ENCODE measurements around the gene CA11.
"Not testable (repeated sequence)": the region's sequence is repeated elsewhere in the genome, so short reads cannot be mapped to it uniquely, and the experiment has no call there.

CA11 gene

DNA sequence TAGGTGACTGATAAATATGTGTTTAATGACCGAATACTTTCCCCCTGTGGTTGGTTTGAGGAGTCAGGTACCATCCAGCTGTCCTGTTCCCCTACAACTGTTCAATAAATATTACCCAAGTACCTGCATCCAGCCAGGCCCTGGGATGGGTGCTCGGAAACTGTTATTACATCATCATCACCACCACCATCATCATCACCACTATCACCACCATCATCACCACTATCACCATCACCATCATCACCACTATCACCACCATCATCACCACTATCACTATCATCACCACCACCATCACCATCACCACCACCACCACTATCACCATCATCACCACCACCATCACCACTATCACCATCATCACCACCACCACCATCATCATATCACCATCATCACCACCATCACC, 22.8 kb upstream of the CA11 start:
- DNase-seq = no peak

DNA sequence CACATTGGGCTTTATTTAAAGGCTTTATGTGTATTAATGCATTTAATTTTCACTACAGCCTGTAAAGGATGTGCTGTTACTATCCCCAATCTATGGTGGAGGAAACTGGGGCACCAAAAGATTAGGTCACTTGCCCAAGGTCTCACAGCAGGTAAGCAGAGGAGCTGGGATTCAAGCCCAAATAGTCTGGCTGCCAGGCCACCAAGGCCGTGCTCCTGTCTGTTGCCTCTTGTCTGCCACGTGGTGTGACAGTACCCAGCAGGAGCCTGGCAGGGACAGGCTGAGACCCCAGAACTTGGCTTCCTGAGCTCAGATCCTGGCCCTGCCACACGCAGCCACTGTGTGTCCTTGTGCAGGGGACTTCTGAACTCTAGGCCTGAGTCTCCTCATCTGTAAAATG, 22.3 kb upstream of the CA11 start:
- no peak for DNase-seq

DNA sequence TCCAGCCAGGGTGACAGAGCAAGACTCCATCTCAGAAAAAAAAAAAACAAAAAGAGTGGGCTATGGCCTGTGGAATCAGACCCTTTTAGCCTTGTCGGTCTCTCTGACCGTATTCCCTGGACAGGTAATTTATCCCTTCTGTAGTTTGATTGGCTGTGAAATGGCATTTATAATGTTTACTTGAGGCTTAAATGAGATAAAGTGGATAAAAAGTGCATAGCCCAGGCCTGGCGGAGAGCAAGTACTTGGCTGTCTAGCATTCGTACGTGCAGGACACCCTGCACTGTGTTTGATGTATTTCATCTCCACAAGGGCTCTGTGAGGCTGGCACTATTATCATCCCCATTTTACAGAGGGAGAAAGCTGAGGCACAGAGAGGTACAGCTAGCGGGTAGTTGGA, 19.8 kb upstream of the CA11 start:
- DNase-seq = no peak

DNA sequence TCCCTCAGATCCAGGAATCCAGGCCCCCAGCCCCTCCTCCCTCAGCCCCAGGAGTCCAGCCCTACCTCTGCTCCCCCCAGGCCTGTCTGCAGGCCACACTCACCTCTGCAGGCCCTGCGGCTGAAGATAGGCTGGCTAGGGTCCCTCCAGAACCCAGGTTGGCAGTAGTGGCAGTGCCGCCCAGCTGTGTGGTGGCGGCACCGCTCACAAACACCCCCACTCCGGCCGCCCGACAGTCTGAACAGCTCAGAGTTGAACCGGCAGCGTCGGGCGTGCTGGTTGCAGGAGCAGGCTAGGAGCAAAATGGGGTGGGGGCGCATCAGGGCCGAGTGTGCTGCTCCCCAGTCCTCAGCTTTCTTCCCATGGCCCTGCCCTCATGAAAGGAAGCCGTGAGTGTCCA, 18.5 kb upstream of the CA11 start:
- DNase-seq = no peak

DNA sequence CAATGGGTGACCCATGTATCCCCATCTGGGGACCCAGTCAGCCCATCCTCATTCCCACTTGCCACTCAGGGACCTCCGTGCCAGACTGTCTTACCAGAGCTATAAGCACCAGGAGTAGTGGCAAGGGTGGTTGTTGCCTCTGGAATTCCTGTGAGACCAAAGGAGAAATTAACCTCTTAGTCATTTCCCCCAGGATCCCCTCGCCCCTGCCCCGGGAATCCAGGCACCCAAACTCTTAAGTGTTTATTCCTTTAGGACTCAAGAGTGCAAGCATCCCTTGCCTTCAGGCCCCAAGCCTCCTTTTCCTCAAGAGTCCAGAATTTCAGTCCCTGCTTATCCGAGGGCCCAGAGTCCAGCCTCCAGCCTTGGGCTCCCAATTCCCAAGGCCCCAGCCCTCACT, 17.7 kb upstream of the CA11 start:
- no peak for DNase-seq

DNA sequence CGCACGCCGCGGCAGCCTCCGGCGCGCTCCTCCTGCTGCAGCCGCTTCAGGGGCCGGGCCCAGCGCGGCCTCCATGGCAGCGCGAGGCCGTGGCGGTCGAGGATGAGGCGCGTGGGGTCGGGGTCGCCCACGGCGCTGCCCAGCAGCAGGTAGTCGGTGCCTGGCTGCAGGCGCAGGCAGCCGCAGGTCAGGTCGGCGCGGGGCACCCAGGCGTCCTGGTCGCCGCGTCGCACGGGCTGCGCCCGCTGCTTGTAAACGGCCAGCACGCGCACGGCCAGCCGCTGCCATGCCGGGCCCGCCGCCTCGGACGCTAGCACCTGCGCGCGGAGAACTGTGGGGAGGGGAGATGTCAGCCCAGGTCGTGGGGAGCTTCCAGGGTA, 15.7 kb upstream of the CA11 start:
- no peak for DNase-seq

DNA sequence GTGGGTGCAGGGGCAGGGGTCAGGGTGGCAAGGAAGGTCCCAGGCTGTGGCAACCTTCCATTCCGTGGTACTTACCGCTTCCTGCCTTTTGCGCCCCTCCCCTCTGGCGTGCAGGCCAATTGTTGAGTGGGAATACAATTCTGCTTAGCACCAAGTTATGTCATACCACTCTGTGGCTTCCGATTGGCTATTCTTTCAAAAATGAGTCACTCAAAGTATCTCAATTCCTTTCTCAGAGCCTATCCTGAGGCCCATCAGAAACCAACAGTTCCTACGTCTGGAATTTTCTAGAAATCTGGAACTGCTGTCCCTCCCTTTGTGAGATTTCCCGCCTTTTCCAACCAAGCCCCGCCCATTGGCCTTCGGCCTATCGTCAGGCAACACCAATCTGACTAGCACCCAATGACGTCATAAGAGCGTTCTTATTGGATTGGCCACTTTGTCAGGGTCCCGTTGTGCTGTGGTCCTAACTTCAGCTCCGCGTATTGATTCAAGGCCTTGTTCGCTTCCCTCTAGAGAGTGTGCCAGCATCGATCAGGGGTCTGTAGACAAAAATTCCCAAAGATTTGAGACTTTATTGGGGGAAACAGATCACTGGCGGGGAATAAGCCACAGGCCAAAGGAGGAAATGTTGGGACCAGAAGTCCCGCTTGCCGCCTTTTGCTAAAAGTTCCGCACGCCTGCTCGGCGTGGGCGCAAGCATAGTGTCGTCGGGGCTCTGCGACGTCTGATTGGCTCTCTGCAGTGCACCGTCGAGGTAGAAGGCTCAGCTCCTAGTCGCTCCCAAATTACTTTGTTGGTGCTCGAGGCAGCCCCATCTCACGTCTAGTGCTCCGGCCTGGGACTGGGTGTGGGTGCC, 15.1 kb upstream of the CA11 start:
- peak; percentile 93 to 94 for DNase-seq

DNA sequence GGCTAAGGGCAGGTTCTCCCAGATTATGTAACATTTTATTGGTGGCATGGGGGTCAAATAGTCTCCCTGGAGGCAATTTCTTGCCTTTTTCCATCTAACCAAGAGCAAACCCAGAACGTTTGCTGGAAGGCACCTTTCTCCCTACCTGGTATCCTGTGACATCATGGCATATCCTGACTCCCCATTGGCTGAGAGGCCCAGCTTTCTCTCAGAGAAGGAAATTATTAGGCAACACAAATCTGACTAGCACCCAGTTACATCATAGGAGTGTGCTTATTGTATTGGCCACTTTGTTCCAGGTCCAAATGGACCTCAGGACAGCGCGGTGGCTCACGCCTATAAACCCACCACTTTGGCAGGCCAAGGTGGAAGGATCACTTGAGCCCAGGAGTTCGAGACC, 13.8 kb upstream of the CA11 start:
- DNase-seq = no peak

DNA sequence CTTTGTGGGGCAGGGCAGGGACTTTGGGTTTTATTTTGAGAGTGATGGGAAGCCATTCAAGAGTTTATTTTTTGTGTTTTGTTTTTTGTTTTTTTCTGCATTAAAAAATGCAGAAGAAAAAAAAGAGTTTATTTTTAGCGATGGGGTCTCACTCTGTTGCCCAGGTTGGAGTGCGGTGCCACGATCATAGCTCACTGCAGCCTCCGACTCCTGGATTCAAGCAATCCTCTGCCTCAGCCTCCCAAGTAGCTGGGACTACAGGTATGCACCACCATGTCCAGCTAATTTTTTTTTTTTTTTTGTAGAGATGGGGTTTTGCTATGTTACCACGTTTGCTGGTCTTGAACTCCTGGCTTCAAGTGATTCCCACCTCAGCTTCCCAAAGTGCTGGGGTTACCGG, 12.5 kb upstream of the CA11 start:
- DNase-seq = no peak

DNA sequence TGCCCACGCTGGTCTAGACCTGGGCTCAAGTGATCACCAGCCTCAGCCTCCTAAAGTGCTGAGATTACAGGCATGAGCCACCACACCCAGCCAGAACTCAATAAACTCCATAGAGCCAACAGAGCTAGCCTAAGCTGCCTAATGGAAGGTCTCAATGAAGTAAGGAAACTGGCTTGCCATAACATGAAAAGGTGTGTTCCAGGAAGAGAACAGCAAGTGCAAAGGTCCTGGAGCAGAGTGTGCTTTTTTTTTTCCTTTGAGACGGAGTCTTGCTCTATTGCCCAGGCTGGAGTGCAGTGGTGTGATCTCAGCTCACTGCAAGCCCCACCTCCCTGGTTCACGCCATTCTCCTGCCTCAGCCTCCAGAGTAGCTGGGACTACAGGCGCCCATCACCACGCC, 11.8 kb upstream of the CA11 start:
- DNase-seq = not testable (repeated sequence)

DNA sequence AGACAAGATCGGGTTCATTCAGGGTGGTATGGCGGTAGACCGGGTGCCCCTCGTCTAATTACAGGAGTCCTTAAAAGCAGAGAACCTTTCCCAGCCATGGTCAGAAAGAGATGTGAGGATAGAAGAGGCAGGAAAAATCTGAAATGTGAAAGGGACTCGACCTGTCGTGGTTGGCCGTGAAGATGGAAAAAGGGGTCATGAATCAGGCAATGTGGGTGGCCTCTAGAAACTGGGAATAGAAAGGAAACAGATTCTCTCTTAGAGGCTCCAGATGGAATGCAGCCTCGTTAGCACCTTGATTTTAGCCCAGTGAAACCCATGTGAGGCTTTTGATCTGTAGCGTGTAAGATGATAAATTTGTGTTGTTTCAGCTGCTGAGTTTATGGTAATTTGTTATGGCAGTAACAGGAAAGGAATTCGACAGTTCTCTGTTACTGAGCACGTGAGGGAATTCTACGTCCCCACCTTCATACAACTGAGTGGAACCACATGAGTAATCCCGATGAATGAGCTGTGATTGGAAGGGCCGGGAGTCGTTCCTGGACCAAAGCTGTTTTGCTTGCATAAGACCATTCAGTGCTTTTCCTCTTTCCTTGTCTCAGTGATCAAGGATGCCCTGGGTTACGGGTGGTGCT, 11.0 kb upstream of the CA11 start:
- DNase-seq = no peak

DNA sequence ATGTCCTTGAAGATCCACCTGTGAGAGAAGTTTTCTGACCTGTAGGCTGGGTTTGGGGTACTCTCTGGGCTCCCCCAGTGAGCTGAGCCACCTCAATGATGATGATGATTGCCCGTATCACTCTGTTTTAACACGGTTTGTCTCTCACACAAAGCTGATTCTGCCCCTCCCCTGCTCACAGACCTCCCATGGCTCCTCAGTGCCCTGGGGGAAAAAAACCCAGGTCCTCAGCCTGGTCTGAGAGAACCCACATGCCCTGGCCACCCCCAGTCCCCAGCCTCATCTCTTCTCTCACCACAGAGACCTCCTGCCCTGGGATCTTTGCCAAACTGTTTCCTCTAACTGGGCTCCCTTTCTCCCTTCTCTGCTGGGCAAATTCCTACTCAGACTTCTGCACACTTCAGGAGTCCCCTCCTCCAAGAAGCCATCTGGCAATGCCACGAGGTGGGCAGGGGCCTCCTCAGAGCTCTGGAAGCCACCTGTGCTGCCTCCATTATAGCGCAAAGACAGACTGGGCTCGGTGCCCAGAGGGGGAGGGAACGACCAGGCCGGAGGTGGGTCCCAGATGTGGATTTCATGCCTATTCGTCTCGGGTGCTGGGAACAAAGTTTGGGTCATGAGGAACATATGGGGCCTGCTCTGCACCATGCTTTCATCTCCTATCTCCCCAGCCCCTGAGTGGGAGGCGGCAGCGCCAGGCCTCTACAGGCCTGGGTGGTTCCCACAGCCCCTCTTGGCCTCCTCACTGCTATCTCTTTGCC, 8.5 kb upstream of the CA11 start:
- DNase-seq = peak; percentile 37 to 68

DNA sequence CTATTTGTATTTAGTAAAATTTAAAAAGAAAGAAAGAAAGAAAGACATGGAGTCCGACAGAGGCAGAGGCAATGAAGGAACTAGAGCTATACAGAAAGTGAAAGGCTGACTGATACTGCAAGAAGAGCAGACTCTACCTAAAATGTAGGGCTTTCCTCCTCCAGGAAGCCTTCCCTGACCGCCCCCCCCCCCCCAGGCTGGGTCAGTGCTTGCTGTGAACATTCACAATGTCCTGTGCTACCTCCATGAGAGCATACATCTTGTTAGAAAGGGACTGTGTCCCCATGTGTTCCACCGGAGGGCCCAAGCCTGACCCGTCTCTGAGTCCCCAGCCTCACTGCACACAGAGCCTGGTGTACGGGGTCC, 5.7 kb upstream of the CA11 start:
- DNase-seq = no peak

DNA sequence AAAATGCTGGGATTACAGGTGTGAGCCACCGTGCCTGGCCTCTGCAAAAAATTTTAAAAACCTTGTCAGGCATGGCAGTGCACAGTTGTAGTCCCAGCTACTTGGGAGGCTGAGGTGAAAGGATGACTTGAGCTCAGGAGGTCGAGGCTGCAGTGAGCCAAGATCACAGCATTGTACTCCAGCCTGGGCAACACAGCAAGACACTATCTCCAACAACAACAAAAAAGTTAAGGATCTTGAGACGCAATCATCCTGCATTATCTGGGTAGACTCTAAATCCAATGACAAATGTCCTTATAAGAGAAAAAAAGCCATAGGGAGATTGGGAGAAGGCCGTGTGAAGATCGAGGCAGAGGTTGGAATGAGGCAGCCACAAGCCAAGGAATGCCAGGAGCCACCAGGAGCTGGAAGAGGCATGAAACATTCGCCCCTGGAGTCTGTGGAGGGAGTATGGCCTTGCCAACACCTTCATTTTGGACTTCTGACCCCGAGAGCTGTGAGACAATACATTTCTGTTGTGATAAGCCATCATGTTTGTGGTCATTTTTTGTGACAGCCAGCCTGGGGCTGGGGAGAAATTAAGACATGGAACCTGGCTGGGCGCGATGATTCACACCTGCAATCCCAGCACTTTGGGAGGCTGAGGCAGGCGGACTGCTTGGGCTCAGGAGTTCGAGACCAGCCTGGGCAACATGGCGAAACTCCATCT, 5.1 kb upstream of the CA11 start:
- DNase-seq = no peak

DNA sequence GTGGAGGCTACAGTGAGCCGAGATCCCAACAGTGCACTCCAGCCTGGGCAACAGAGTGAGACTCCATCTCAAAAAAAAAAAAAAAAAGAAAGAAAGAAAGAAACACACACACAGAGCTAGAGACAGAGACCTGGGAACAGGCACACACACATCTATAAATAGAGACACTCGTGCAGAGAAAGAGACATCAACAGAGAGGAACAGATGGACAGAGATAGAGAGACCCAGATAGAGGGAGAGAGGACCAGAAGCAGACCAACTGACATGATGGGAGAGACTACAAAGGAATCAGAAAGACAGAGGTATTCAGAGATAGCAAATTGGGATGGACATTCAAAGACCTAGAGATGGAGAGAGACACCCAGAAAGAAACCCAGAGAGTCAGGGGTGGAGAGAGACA, 2.1 kb upstream of the CA11 start:
- no peak for DNase-seq

DNA sequence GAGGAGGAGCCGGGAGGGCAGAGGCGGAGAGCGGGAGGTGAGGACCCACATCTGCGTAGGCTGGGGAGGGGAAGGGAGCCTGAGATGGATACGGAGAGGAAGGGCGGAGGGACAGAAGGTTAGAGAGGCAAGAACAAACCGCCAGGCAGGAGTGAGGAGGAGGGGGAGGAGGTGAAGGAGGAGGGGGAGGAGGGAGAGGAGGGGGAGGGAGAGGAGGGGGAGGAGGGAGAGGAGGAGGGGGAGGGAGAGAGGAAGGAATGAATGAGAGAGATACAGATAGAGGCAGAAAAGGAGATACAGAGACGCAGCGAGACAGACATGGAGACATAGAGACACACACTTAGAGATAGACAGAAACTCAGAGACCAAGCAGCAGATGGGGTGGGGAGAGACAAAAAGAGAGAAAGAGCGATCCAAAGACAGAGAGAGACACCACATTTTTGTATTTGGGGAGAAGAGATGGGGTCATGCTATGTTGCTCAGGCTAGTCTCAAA, 782 bp upstream of the CA11 start:
- DNase-seq = no peak

DNA sequence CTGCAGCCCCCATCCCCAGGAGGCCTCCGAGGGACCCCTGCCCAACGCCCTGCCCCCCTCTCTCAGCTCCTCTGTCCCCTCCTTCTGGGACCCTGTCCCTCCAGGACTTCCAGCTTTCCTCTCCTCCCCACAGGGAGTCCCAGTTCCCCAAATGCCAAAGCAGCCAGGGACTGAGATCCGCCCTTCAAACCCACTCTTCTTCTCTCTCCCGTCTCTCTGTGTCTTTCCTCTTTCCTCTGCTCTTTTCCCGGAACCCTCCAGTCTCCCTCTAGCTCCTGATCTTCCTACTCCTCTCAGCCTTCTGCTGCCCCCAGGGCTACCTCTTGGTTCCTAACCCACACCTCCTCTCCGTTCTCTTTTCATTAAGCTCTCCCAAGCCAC, 377 bp downstream of the CA11 start:
- no peak for DNase-seq

DNA sequence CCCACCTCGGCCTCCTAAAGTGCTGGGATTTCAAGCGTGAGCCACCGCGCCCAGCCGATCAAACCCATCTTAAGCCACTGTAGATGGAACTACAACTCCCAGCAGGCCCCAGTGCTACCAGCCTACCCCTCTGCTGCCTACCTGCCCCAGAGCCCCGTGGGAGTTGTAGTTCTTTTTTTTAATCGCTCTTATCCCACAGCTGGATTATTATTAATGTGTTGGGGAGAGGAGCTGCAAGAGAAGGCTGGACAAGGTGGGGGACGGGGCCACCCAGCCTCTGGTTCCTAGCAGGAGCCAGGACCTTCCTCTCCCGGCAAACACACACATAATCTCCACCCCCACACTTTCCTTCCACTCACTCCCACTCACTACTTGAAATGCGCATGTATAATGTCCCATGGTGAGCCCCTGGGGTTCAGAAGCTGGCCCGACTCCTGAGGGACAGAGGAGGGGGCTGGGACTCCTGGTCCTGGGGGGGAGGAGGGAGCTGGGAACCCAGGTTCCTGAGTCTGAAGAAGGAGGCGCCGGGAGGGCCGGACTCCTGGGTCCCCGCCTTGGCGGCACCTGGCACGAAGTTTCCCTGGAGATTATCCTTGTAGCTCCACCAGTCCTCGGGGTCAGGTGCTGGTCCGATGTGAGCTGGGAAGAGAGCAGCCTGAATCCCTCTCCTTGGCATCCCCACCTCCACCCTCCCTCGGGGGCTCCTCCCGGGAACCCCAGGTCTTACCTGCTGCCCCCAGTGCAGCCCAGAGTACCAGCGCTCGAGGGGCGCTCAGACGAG, 958 bp downstream of the CA11 start:
- DNase-seq = peak; percentile 61 to 75

DNA sequence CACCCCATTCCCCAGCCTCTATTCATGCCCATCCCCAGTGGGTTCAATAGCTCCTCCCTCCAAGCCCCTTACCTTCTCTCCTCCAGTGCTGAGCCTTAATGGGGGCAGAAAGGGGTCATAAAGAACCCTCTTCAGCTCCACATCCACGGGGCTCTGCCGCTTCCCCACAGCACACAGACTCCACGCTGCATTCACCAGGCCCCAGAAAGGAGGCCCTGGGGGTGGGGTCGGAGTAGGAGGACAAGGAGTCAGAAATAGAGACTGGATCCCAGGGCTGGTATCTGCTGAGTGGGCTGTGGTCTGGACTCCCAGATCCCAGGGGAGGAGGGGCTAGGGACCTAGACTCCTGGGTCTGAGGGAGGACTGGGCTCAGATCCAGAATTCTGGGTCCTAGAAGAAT, 1.6 kb downstream of the CA11 start:
- no peak for DNase-seq

DNA sequence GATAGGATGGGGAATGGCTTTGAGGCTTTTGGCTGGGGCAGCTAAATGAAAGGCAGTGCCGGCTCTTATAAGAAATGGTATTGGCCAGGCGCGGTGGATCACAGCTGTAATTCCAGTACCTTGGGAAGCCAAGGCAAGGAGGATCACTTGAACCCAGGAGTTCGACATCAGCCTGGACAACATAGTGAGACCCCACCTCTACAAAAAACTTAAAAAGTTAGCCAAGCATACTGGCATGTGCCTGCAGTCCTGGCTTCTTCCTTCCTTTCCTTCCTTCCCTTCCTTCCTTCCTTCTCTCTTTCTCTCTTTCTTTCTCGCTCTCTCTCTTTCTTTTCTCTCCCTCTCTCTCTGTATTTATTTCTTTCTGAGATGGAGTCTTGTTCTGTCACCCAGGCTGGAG, 3.1 kb downstream of the CA11 start:
- DNase-seq = no peak

DNA sequence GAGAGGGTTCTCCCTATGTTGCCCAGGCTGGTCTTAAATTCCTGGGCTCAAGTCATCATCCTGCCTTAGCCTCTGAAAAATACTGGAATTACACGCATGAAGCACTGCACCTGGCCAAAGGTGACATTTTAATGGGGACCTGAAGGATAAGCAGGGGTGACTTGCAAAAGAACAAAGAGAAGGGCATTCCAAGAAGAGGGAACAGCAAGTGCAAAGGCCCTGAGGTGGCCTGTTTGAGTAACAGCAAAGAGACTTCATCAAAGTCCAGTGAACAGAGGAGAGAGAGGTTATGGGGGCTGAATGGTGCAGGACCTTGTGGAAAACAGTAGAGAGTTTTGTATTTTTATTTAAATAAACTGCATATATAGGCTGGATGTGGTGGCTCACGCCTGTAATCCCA, 4.1 kb downstream of the CA11 start:
- no peak for DNase-seq
